Measurements from ENCODE around the gene TAS2R39.

Gene TAS2R39

DNA sequence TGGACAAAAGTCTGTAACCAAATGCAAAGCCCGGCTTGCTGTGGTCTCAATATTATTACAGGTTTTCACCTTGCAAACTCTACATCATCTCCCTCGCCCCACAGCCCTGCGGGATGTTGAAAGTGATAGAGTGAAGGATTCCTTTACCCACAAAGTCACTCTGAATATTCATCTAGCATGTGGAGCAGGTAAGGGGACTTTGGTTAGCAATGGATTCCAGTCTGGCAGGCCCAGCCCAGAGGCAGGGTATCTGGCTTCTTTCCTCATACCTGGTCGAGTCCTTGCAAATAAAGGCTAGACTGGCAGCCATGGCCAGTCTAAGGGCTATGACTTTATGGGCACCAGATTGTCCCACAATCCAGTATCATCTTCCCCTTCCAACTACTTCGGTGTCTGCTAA, 41.8 kb downstream of the TAS2R39 start:
- no peak overlapping the region for H3K4me3 ChIP-seq (ENCODE audit: low read depth, low read length)
- DNase-seq (ENCODE audit: low read depth): no peak
- TF ChIP-seq, protein P1, sequence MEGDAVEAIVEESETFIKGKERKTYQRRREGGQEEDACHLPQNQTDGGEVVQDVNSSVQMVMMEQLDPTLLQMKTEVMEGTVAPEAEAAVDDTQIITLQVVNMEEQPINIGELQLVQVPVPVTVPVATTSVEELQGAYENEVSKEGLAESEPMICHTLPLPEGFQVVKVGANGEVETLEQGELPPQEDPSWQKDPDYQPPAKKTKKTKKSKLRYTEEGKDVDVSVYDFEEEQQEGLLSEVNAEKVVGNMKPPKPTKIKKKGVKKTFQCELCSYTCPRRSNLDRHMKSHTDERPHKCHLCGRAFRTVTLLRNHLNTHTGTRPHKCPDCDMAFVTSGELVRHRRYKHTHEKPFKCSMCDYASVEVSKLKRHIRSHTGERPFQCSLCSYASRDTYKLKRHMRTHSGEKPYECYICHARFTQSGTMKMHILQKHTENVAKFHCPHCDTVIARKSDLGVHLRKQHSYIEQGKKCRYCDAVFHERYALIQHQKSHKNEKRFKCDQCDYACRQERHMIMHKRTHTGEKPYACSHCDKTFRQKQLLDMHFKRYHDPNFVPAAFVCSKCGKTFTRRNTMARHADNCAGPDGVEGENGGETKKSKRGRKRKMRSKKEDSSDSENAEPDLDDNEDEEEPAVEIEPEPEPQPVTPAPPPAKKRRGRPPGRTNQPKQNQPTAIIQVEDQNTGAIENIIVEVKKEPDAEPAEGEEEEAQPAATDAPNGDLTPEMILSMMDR (conservative IDR thresholded peaks at IDR 0.05; ENCODE audit: low read depth, low read length): no peak

DNA sequence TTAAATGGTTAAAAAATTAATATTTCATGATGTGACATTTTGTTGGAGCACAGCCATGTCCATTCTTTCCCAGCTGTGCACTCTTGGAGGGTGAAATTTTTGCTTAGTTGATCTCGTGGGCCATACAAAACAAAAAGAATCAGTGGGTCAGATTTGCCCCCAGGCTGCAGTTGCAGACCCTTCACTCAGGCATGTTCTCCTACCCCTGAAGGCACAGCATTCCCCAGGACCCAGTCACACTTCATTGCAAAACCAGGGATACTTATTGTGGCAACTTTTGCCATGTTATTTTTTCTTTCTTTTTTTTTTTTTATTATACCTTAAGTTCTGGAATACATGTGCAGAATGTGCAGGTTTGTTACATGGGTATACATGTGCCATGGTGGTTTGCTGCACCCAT, 44.6 kb downstream of the TAS2R39 start:
- TF ChIP-seq, protein P1 (conservative IDR thresholded peaks at IDR 0.05; ENCODE audit: low read depth, low read length): no peak
- DNase-seq (ENCODE audit: low read depth): no peak
- no peak overlapping the region for H3K4me3 ChIP-seq (ENCODE audit: low read depth, low read length)

DNA sequence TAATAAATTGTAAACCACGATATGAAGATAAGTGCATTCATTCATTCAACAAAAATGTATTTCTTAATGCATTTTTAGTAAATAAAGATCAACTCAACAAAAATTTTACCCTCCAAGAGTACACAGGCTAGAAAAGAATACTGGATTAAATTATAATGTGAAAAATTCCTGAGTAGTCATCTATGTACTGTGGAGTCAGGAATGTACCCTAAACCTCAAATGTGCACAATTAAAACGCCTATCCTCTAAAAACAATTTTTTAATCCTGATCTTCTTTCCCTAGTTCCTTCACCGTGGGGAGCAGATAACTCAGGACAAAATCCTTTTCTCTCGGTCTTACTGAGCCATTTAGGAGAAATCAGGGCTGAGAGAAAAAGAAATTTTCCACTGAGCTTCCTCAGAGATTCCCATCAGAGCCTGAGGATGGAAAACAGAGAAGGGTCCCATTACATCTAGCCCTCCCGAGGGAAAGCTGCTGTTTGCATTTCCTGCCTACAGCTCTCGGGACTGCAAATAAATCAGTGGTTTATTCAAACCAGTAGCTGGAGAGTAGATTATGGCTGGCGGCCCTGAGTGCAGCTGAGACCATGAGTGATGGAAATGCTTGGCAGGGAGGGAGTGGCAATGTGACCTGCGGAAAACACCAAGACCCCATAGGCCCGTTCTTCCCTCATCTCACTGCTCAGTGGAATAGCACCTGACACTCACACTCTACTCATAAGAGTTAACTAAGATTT, 46.0 kb downstream of the TAS2R39 start:
- no peak overlapping the region for H3K4me3 ChIP-seq (ENCODE audit: low read depth, low read length)
- DNase-seq (ENCODE audit: low read depth): no peak
- TF ChIP-seq, protein P1 (conservative IDR thresholded peaks at IDR 0.05; ENCODE audit: low read depth, low read length): no peak

DNA sequence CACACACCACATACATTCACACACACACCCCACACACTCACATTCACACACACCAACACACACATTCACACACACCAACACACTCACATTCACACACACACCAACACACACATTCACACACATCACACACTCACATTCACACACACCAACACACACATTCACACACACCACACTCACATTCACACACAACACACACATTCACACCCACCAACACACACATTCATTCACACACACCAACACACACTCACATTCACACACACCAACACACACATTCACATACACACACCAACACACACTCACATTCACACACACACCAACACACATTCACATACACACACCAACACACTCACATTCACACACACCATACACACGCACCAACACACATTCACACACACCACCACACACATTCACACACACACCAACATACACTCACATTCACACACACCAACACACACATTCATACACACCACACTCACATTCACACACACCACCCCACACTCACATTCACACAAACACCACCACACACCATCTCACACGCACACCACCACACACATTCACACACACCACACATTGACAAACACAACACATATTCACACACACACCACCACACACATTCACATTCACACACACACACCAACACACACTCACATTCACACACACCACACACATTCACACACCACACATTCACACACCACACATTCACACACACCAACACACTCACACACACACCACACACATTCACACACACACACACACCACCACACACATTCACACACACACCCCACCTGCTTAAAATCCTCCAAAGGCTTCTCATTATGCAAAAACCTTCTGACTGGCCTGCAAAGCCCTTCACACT, 47.6 kb downstream of the TAS2R39 start:
- TF ChIP-seq, protein P1 (conservative IDR thresholded peaks at IDR 0.05; ENCODE audit: low read depth, low read length): no peak
- H3K4me3 ChIP-seq (ENCODE audit: low read depth, low read length): no peak overlapping the region
- no peak for DNase-seq (ENCODE audit: low read depth)

Measured in choroid plexus epithelial cell (primary cell).